Prostate gland (tissue), 2 donors: ENCODE data around the gene CTNNA2.

Experiments
- CTCF ChIP-seq, 4 experiments: fragments of 200-600 bp in 2 of 4; fragments of 450-650 bp in 2 of 4; sonication (generic) in 2 of 4; IDR thresholded peaks; 1 replicate in 3 of 4; 2 replicates in 1 of 4; pipeline ENCODE4 v1.5.1; 2016 to 2019; ENCODE audit warnings: antibody characterized with exemption in 4 of 4, mild to moderate bottlenecking in 2 of 4, moderate library complexity in 2 of 4
- POLR2A ChIP-seq: fragments of 450-650 bp; IDR thresholded peaks from one replicate; pipeline ENCODE4 v1.6.1; 2016; ENCODE audit warnings: antibody characterized with exemption, mild to moderate bottlenecking
- POLR2AphosphoS5 ChIP-seq: sonication (generic); formaldehyde crosslinking; IDR thresholded peaks from one replicate; pipeline ENCODE4 v1.6.1; 2017; ENCODE audit warnings: antibody characterized with exemption

GRCh38 chr2:80374105-80374504 lies 861.3 kb downstream of the CTNNA2 start:
- no peak for TF ChIP-seq POLR2AphosphoS5
- TF ChIP-seq CTCF (IDR thresholded peaks at IDR 0.05), result no peak
- TF ChIP-seq POLR2A, result no peak
